Hematopoietic multipotent progenitor cell treated with erythropoietin and hydrocortisone succinate and interleukin-3 and kit ligand, for 6 days (in vitro differentiated cells): ENCODE measurements around the gene GRIA4.

ENCODE experiments used
- DNase-seq: peaks from one replicate; pipeline ENCODE4 v3.0.0-alpha.2; 2015

The GRIA4 gene

DNA sequence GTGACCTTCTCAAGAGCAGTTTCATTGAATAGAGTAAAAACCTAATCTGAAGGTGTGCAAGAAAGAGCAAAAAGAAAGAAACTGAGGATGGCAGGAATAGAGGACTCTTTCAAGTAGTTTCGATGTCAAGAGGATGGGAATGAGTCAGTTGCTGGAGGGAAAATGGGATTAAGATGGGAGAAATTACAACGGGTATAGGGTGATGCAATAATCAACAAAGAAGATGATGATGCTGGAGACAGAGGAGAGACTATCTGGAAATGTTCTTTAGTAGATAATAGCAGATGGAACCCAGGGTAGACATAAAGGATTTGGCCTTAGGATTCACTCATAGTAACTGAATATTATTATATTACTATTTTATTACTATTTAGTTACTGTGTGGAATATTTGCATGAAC is 189.4 kb downstream of the GRIA4 start:
- DNase-seq = no peak

DNA sequence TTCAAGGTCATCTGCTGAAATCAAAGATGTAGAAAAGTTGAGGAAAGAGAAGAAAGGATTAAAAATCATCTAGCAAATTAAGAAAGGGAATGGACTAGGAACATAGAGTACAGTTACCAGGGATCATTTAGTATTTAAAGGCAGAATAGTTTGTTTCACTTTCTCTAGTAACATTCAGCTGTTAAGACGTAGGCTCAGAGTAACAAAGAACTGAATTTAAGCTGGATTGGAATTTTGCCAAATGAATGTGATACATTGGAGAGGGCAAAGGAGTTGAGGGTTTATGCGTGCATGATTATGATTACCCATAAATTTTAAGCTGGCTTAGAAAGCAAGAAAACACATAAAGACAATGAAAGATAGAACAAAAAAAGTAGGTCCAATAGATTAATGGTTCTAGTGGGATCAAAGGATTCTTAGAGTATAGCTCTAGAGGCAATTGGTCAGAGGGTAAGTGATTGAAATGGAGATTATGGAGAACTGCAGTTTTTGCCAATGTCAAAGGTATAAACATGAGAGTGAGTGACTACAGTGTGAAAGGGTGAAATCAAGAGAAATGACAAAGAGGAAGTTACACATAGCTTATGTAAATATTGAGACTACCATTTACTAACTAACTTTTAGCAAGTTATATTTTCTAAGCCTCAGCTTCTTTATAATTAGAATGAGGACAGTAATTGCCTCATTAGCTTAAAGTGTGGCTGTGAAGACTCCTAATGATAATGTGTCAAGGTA is 190.0 kb downstream of the GRIA4 start:
- DNase-seq = no peak

DNA sequence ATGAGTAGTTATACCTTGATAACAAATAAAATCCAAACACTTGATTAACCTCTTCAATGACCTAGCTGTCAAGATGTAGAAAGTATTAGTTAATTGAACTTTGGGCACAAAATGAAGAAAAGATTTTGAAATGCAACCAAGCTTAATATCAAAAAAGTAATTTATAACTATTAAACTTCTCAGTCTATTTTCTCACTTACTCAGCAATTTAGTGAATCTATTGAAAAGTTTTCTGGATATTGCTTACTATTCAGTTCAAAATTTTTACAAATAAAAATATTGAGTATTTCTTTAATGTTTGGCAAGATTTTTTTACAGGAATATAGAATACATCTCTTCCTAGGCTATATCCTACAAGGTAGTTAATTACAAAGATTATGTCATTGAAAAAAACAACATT is 192.5 kb downstream of the GRIA4 start:
- DNase-seq = no peak

DNA sequence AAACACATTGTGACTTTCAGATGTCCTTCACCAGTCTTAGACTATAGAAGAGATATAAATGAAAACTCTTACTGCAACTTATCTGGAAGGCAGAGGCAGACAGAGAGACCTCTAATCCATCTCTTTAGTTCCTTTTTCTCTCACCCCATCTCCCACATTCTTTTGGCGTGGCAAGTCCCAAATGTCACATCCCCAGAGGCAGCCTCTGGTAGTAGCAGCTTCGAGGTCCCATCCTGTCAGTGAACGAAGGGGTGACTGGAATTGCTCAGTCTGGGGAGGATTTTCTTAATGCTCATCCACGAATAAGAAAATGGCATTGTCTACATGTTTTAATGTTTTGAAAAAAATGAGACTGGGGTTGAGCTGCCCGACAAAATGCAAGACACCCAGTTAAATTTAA is 201.4 kb downstream of the GRIA4 start:
- DNase-seq = no peak

DNA sequence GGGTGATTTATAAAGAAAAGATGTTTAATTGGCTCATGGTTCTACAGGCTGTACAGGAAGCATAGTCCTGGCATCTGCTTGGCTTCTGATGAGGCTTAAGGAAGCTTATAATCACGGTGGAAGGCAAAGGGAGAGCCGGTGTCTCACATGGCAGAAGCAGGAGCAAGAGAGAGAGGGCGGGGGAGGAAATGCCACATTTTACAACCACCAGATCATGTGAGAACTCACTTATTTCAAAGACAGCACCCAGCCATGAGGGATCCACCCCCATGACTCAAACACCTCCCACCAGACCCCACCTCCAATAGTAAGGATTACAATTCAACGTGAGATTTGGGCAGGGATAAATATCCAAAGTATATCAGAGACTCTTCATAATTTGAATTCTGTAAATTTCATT is 211.5 kb downstream of the GRIA4 start:
- no peak for DNase-seq

DNA sequence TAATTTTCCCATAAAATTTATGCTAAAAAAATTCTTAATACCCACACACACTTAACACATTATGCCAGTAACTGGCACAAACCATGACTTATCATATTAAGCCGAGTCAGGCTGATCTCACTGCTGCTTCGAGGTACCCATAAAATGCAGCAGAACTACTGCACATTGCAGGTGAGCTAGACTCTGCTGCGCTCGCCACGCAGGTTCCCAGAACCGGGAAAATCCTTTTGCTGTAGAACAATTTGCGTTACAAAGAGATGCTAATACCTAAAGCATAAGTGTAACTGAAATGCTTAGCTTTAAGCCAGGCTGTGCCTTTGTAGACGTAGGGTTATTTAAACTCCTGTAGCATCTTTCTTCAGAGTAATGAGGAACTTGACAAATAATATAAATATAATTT is 211.9 kb downstream of the GRIA4 start:
- DNase-seq = no peak

DNA sequence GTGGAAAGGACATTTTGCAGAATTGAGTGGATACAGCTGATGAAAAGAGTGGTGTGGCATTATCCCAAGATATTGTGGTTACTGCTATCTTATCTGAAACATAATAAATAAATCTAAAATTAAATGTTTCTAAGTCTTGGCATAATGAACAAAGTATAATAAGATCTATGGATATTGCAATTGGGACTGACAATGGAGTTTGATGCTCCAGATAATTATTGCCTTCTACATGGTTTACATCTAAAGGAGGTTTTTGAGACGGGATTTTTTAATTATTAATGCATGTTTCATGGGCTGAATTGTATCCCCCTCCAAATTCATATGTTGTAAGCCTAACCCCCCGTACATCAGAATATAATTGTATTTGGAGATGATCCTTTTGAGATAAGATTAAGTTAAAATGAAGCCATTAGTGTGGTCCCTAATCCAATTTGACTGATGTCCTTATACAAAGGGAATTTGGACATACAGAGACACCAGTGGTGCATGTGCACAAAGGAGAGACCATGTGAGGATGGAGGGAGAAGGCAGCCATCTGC is 213.7 kb downstream of the GRIA4 start:
- no peak for DNase-seq

DNA sequence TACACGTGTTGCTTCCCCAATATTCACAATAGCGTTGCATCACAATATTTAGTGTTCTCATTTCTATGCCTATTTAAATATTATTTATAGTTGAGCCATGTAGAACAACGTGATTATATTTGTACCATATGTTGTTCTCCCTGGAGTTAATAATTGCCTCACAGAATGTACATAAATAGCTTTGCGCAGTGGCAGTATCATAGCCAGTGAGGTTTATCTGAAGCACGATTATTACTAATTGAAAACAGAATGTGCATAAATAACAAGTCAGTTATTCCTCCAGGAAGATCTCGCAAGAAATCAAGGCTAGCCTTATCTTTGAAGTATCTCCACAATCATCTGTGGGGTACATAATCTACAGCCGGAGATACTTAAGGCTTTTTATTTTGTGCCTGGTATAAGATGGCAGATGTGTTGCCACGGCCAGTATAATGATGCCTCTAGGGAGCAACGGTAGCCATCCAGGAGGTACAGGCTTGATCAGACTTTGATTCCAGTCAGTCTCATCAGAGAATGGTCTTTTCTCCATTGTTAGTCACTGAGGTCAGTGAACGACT is 214.7 kb downstream of the GRIA4 start:
- DNase-seq = no peak

DNA sequence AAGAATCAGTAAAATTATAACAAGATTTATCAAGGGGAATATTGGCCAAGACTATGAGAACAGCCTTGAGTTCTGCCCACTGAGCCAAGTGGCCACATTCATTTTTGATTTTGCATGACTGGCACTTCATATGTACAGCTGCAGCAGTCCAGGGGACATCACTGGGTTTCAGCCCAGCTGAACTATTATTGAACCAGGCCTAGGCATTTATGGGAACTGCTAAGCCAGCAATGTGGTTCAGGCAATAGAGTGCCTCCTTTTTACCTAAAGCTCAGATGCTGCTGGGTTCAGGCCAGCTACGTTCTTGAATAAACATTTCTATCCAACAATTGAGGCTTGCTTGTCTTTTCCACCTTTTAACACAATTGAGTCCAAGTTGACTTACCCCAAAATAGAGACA is 215.3 kb downstream of the GRIA4 start:
- DNase-seq = no peak

DNA sequence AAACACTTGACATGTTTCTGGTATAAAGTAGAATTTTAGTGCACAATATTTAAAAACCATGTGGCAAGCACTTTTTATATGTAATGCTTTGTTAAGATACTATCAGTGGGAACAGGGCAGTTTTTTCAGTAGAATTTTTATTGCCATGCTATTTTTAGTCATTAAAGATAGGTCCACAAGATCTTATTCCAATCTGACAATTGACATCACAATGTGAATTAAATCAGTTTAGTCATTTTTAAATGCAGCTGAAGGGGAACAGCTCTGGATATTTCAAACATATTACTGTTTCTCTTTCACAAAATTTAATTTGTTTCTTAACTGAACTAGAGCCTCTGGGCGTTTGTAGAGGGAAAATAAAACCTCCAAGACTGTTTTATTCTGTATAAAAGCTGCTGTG is 218.0 kb downstream of the GRIA4 start:
- DNase-seq = no peak

DNA sequence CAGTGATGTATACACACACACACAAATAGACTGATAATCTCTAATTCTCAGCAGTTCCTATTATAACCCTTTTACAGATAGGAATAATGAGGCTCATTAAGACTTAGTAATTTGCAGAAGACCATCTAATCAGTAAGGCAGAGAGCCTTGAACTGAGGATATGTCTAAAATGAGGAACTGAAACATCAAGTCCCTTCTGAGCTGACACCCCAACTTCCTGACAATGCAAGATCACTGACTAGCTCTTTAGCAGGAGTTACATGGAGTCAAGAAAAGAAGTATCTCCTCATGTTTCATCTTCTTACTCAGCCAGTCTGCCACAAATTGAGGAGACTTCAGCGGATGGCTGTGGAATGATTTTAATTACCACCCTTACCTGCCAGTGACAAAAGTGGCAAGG is 219.2 kb downstream of the GRIA4 start:
- DNase-seq = peak; percentile 17

DNA sequence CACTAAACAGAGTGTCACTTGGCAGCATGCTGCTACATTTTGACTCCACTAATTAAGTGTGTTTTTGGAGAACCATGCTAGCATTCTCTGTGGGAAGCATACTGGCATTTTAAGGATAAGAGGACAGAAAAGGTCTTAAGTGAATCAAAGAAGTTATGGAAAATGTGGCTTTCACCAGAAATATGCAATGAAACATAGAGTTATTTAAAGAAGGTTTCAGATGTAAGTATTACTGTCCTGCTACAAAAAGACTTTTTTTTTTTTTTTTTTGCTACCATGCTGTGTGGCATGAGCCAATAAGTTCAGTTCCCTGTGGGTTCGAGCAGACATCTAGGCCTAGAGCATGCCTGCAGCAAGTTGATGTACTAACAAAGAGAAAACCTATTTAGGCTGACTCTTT is 224.6 kb downstream of the GRIA4 start:
- DNase-seq = no peak

DNA sequence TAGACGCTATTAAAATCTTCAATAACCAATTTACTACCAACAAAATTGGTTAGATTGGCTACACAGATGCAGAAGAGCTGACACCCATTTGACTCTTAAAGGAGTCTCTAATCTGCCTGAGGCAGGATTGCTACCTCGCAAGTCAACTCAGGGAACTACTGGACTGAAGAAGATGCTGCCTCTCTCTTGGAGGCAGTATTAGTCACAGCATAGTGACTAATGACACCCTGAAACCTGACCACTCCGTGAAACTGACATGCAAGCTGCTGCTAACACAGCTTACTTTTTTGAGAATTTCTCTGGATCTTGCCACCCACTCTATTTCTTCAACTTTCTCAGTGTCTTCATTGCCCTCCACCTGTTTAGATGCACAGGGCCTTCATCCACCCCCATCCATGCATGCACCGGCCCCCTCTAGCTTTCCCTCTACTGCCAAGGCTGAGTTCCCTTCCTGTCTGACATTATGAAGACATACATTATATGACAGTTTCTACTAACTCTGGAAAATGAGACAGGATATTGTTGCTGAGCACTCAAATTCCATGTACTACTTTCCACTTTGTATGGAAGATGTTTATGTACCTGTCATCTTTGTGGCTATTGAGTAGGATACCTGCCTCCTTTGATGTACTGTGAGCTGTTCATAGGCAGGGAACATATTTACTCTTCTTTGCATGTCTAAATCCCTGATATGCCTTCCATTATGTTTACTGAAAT is 229.0 kb downstream of the GRIA4 start:
- no peak for DNase-seq

DNA sequence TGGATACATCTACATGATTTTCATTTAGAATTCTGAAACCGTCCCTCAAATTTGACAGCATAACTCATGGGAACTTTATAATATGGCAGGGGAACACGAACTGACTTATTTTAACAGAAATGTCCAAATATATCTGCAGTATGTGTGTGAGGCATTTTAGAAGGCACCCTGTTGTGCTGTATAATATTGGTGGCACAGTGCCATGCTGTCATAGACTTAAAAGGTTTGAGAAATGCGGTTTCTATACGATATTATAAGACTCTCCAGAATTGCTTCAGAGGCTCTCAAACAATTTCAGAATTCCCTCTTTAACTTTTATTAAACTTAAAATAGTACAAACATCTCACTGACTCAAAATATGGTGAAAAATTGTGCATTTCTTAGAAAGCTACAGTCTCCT is 230.5 kb downstream of the GRIA4 start:
- DNase-seq = no peak

DNA sequence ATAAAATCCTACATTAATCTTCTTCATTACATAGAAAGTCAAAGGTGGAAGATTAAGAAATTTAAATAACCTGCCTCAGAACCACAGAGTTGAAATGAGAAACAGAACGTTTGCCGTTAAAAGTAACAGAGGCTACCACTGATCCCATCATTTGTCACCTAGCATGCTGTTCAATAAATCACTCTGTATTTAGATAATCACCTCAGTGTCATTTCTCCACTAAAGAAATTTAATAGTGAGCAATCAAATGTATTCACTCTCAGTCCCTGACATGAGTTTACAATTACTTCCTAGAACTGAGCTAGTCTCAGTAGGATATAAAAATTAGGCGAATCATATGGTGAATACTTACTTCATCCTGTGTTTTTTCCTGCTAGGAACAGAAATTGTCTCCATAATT is 242.5 kb downstream of the GRIA4 start:
- no peak for DNase-seq

DNA sequence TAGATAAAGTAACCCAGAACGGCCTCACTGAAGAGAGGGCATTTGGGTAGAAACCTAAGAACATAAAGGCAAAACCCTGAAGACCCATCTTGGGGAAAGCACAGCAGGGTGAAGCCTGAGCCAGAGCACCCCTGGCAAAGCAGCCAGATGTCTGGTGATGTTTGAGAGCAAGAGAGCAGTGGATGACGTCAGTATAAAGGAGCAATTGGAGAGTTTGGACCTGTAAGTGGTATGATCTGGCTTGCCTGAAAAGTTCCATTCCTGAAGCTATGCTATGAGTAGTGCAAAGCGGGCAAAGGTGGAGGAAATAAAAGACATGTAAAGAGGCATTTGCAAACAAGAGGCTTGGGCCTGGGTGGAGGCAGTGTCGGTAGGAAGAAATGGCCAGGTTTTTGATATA is 244.4 kb downstream of the GRIA4 start:
- DNase-seq = no peak

DNA sequence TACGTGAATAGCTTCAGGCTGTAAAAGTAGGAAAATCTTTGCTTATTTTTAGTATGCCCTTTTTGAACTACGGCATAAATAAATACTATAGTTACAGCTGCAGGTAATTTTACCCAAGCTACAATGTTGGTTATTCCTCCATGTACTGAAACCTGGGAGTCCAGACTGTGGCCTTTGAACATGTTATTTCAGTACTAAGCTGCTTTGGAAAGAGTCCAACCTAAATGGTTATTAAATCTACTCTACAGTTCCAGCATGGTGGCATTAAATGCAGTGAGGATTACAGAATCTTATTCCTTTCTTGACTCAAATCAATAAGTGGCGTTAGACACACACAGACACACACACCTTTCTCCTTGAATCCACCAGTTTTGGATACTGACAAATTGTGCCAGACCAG is 247.1 kb downstream of the GRIA4 start:
- no peak for DNase-seq

DNA sequence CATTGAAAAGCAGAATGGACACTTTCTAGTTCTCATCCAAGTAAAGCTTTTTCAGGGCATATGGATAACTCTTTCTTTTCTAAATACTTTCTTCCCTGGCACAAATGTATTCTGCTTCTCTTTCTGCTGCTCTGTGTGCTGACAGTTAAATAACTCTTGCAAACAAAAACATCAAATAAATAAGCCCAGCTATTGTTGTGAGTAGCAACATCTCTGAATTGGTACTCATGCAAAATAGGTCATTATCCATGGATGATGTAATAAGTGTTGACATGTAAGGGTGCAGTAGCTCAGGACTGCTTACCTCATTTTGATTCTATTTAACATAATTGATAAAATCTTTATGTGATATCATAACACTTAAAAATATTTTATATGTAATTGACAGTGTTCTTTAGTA is 247.9 kb downstream of the GRIA4 start:
- DNase-seq = no peak

DNA sequence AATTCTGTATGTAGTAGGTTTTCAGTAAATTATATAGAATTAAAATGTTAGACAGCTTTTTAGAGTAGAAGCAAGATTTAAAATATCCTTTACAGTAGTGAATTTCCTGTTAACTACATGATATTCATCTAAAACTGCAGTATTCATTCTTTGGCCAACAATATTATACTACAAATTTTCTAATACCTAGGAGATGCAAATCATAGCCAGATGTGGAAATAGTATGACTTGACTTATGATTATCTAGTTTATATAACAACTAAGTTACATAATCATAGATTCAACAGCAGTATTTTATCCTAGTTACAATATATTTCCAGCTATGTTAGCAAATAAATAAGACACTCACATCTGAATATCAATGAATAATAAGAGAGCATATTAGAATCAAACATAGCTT is 249.0 kb downstream of the GRIA4 start:
- DNase-seq = no peak

DNA sequence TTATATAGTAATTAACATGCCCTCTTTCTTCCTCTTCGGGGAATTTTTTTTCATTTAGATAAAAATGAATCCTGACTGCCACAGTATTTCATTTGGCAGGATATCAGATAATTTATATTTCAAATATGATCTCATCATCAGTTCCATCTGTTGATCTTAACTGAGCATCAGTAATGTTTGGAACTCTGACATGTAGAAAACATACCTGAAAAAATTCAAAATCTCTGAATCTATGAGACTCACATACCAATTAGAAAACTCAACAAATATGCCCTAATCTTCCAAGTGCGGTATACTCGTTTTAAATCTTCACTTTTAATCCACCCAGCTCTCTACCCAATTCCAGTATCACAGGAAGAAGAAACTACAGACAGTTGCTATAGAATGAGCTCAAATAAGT is 250.2 kb downstream of the GRIA4 start:
- DNase-seq = no peak

DNA sequence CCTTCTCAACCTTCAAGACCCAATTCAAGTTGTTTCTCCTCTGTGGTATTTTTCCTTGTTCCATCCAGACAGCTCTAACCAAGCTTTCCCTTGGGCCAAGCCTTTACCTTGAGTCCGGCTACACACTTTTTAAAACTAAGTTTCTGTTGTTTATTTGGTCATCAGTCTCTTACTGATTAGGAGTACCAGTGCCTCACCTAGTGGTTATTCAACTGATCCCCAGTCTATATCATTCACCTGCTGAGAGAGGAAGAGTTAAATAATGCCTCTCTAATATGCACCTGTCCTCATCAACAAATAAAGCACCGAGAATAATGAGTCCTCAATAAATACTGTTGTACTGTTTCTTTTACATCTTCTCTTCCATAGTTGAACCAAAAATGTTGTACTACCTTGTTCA is 251.4 kb downstream of the GRIA4 start:
- DNase-seq = no peak

DNA sequence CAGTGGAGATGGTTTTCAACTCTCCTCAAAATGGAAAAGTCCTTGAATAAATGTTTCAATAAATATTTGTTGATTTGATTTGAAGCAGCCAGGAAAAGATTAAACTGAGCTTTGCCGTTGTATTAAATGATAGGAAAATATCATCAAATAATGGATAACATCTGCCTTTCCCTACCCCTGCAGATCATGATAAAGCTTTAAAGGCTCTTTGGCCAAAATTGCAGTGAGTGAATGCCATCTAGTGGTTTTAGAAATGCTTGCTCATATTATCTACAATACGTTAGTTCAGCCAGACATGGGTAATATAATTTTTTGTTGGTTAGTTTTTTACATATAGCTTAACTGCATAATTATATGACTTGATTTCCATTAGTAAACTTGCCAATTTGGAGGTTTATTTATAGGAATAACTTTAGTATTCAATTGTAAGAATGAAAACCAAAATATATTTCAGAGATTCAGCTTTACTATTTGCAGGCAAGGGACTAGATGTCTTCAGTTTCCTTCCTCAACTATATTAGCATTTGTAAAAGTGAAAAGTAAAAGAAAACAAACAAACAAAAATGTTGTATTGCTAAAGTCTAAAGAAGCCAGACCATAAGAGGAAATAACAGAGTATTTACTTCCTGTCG is 253.0 kb downstream of the GRIA4 start:
- DNase-seq = peak; percentile 66

DNA sequence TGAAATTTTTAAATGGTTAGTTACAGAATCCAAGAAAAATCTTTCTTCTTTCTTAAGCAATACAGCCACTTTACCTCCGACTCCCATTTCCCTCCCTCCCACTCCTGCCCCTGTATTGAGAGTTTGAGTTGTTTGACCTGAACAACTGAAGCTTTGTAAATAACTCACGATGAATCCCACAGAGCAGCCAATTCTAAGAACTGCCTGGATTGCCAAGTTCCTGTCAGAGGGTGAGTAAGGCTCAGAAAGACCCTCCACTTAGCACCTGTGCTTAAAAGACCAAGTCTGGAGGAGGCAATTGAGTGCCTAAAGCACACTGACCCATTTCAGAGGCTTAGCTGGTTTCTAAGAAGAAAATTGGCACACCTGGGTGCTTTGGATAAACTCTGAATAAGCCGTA is 253.7 kb downstream of the GRIA4 start:
- DNase-seq = no peak

DNA sequence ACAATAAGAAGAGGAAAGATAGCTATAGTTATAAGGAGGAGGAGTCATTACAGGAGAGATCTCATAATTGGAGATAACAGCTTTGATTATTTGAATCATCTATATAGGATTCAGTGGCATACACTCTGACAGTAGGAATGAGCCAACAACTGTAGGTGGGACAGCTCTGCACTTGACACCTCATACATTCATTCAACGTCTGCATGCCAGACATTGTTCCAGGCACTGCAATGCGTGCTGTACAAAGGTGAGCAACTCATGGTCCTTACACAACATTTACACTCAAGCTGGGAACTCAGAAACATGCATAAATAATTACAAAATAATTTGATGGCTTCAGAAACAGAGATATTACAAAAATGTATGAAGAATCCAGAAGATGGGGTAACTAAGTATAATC is 257.9 kb downstream of the GRIA4 start:
- no peak for DNase-seq
